Adrenal gland (tissue), 12 donors: ENCODE measurements around the gene VPS9D1. TPM values are rescaled to one million over a fixed set of nuclear protein-coding genes. Genes with fewer than 3 reads are reported as not detected.

Source experiments
- DNase-seq, 7 donors: peaks; one replicate each; pipeline ENCODE4 v3.0.0-alpha.2; 2019 to 2020
- H3K27ac ChIP-seq, 5 donors: fragments of 200-600 bp; sonication (generic) in 4 of 5; 1 replicate in 3 of 5; 2 replicates in 2 of 5; pipeline versions ENCODE4 v1.5.1 to v1.8.0; 2016 to 2020; ENCODE audit warnings: mild to moderate bottlenecking in 1 of 5
- H3K27me3 ChIP-seq: fragments of 200-600 bp; 2 replicates; pipeline ENCODE4 v1.8.0; 2021
- H3K36me3 ChIP-seq, 2 donors: fragments of 200-600 bp; replicated peaks in 1 of 2; 1 replicate in 1 of 2; 2 replicates in 1 of 2; pipeline versions ENCODE4 v1.5.1 to v1.8.0; 2018 to 2022
- H3K4me1 ChIP-seq, 2 donors: fragments of 200-600 bp; replicated peaks in 1 of 2; 1 replicate in 1 of 2; 2 replicates in 1 of 2; pipeline versions ENCODE4 v1.5.1 to v1.8.0; 2018 to 2021
- H3K4me3 ChIP-seq, 4 donors: fragments of 200-600 bp; sonication (generic) in 3 of 4; one replicate each; pipeline ENCODE4 v1.5.1; 2016 to 2018
- H3K9me3 ChIP-seq, 3 donors: fragments of 200-600 bp; sonication (generic) in 1 of 3; replicated peaks in 1 of 3; 1 replicate in 2 of 3; 2 replicates in 1 of 3; pipeline versions ENCODE4 v1.5.1 to v1.8.0; 2016 to 2021
- CTCF ChIP-seq, 6 experiments: fragments of 450-650 bp in 4 of 6; fragments of 200-600 bp in 2 of 6; sonication (generic) in 1 of 6; IDR thresholded peaks; 1 replicate in 5 of 6; 2 replicates in 1 of 6; pipeline versions ENCODE4 v1.5.1 to v1.8.0; 2016 to 2021; ENCODE audit warnings: antibody characterized with exemption in 6 of 6, mild to moderate bottlenecking in 2 of 6, moderate library complexity in 1 of 6
- POLR2A ChIP-seq, 2 donors: fragments of 450-650 bp; IDR thresholded peaks; one replicate each; pipeline ENCODE4 v1.6.1; 2017; ENCODE audit warnings: antibody characterized with exemption in 2 of 2, mild to moderate bottlenecking in 2 of 2, moderate library complexity in 1 of 2
- WGBS, 4 donors: extraction: QIAGEN DNeasy Blood & Tissue Kit in 2 of 4; methylation state at CpG; one replicate each; pipeline versions ENCODE4 v1.1.5 to v1.1.7; 2013 to 2017; 5-methylcytosine and 5-hydroxymethylcytosine counted together
- intact Hi-C, 2 donors: fragments of 100-400 bp; cut with DNase I; formaldehyde crosslinking; loops; one replicate each; pipeline versions ENCODE4 v1.14.1 to v1.15.0; 2022 to 2023
- polyA plus RNA-seq, 3 donors: library from polyadenylated mRNA; stranded (reverse); fragments of 200-250 nt in 2 of 3; fragments of 350-450 nt in 1 of 3; fragmentation: Illumina TruSeq in 1 of 3; extraction: RNeasy Lipid Tissue Mini Kit (QIAGEN cat#74804) in 1 of 3; gene quantifications; one replicate each; pipeline ENCODE4 v1.2.3, GENCODE V29; 2013 to 2014
- total RNA-seq, 9 donors: library from RNA; depleted of rRNA in 4 of 9; stranded (reverse); fragments of >200 nt in 4 of 9; fragments of 120-200 nt in 1 of 9; fragmentation: NEBNext Ultra II Directional in 1 of 9; extraction: Animal tissue kit (Norgen Biotek cat#: 25700) in 1 of 9; gene quantifications; one replicate each; pipeline versions ENCODE4 v1.1.0 to v1.2.4, GENCODE V29; 2013 to 2023
- donor health status: healthy with polysubstance abuse.
- donor health status: Bipolar disorder and iron deficiency.
- donor health status: DM: yes; HTN: yes; CAD: no.
- donor health status: DM: no; HTN: no; CAD: no.
- donor health status: DM: no; HTN: no; CAD: no.
- donor health status: DM: yes; HTN: yes; CAD: no.

Gene VPS9D1
- total and polyA plus RNA-seq, 12 donors: 3.9 to 102 (median 23.2) TPM

- 70 to 83% (median 74%) methylated on average over 15 to 18 of the region's 18 CpGs for WGBS, 4 donors
- Histone ChIP-seq H3K27ac (peak overlapping the region in 3 of 5 donors; percentile 19 to 73 (median 49)), H3K27me3 (no peaks in the 10 kb centered on the region), H3K36me3 (no peaks in the 10 kb centered on the region), H3K9me3 (no peaks in the 10 kb centered on the region), H3K4me3 (no peak overlapping the region), H3K4me1 (no peaks in the 10 kb centered on the region)
- TF ChIP-seq POLR2A (IDR thresholded peaks at IDR 0.05) (no peak), CTCF (IDR thresholded peaks at IDR 0.05) (no peak)
- DNase-seq: peak; percentile 32 to 83 (median 52)
- intact Hi-C loops: no loop called here
Observed at GRCh38 chr16:89764711-89765201, 44.1 kb upstream of the VPS9D1 start.

- TF ChIP-seq CTCF (IDR thresholded peaks at IDR 0.05) (no peak), POLR2A (IDR thresholded peaks at IDR 0.05) (no peak)
- H3K4me3 ChIP-seq: peak overlapping the region in 1 of 4 donors; percentile 12
Observed at GRCh38 chr16:89761304-89761922, 40.7 kb upstream of the VPS9D1 start.

GRCh38 chr16:89759746-89760340 is 39.1 kb upstream of the VPS9D1 start:
- intact Hi-C loops: no loop called here
- 84 to 89% (median 87%) methylated on average over 24 to 26 of the region's 26 CpGs for WGBS, 4 donors

More at GRCh38 chr16:89761304-89761922, 40.7 kb upstream of the VPS9D1 start:
- H3K27ac ChIP-seq: no peak overlapping the region
- no peaks in the 10 kb centered on the region for H3K36me3 ChIP-seq
- H3K4me1 ChIP-seq: no peaks in the 10 kb centered on the region
- DNase-seq: no peak
- no peaks in the 10 kb centered on the region for H3K27me3 ChIP-seq
- no peaks in the 10 kb centered on the region for H3K9me3 ChIP-seq
- 64 to 84% (median 76%) methylated on average over 16 to 17 of the region's 17 CpGs for WGBS, 4 donors
- intact Hi-C loops: no loop called here

More at GRCh38 chr16:89759746-89760340, 39.1 kb upstream of the VPS9D1 start:
- Histone ChIP-seq H3K36me3 (no peaks in the 10 kb centered on the region), H3K4me3 (no peak overlapping the region), H3K27ac (no peak overlapping the region), H3K9me3 (no peaks in the 10 kb centered on the region), H3K27me3 (no peaks in the 10 kb centered on the region), H3K4me1 (no peaks in the 10 kb centered on the region)
- DNase-seq: no peak
- TF ChIP-seq POLR2A (IDR thresholded peaks at IDR 0.05) (no peak), CTCF (IDR thresholded peaks at IDR 0.05) (no peak)
